Stimulated activated naive CD4-positive, alpha-beta T cell (primary cell): Measurements from ENCODE around the gene IGSF3.
A peak's percentile ranks its signal among the peaks of the same experiment; 100 is the strongest.

Source experiments
- DNase-seq, 6 experiments: peaks; one replicate each; lab custom pipeline; 2025; lab: John Stamatoyannopoulos, UW

IGSF3 gene

DNA sequence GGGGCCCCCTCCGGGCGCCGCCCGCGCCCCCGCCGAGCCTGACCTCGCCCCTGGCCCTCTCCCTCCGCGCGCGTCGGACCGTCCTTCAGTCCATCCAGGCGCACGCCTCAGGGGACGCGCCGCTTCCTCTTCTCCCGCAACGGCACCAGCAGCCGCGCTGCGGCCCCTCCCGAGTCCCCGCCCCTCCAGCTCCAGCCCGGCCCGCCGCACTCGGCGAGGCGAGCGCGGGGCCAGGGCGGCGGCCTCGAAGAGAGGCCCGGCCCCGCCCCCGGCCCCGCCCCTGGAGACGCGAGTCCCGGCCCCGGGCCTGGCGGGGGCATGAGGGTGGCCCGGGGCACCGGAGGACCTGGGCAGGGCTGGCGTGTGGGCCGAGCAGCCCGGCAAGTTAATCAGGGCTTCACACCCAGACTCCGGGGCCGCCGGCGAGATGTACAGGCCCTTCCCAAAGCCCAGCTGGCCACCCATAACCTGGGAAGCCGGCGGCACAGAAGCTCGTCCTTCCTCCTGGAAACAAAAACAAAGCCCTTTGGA is at the start of gene IGSF3:
Gene IGSF3 (minus strand): TSS at position 159 of the 531 bp plus-strand sequence. CDS start 1,407 bp downstream, outside the sequence.
- peak in 2 of 6 experiments; percentile 9 to 18 for DNase-seq

DNA sequence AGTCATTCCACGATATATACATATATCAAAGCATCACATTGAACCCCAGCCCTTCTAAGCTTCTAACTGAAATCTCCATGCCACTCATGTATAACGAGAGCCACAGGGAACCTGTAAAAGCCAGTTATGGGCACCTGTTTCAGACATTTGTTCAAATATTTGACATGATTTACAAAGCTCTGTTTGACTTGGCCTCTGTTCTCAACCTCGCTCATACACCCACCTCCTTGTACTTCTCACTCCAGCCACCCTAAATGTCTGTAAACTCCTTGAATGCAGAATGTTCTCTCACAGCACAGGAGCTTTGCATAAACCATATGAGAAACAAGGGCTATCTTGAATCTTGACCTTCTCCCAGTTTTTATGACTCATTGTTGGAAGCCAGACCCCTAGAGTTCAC is 49.8 kb upstream of the IGSF3 start:
- no peak for DNase-seq

DNA sequence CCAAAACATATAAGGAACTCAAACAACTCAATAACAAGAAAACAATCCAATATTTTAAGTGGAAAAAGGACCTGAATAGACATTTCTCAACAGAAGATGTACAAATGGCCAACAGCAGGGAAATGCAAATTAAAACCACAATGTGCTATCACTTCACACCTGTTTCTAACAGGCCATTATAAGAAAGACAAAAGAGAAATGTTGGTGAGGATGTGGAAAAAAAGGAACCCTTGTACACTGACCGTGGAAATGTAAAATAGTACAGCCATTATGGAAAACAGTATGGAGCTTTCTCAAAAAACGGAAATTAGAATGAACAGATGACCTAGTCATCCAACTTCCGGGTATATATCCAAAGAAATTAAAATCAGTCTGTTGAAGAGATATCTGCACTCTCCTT is 48.9 kb upstream of the IGSF3 start:
- no peak for DNase-seq

DNA sequence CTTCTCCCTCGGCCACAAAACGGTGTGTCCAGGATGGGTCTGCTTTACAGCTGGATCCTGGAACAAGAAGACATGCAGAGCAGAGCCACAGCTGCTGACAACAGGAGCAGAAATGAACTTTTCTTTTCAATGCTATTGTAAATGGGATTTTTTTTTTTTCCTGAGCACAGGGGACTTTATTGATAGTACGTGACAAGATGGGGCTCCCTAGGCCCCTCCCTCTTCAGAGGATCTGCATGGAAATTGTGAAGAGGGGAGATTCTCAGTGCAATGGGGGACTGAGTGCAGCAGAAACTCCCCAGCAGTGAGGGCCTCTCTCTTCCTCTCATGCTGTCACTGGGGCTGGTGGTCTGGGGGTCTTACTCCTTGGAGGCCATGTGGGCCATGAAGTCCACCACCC is 45.9 kb upstream of the IGSF3 start:
- DNase-seq: no peak

DNA sequence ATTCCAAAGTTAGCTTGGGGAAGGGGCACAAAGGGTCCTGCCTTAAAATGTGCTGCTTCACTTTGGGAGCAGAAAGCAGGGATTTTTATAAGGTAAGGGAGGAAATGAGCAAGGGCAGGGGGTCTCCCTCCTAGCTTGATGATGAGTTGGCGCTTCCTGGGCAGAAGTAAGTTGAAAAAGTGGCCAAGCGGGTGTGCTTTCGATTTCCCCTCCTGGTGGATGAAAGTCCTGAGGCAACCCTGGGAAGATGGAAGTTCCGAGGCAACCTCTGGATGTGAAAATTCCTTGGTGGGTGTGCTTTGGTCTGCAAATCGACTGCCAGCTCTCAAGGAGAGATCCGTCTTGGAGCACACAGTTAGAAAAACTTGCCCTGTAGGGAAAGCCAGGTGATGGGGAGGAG is 45.0 kb upstream of the IGSF3 start:
- DNase-seq: no peak

DNA sequence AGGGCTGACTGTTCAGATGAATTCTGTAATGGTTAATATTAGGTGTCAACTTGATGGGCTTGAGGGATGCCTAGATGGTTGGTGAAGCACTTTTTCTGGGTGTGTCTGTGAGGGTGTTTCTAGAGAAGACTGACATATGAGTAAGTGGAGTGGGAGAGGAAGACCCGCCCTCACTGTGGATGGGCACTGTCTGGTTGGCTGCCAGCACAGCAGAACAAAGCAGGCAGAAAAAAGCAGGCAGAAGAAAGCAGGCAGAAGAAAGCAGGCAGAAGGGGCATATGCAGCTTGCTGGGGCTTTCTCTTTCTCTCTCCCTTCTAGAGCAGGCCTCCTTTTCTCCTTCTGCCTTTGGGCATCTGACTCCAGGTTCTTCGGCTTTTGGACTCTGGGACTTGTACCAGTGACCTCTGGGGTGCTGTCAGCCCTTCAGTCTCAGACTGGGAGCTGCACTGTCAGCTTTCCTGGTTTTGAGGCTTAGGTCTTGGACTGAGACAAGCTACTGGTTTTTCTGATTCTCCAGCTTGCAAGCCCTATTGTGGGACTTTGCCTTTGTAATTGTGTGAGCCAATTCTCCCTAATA is 43.8 kb upstream of the IGSF3 start:
- no peak for DNase-seq

DNA sequence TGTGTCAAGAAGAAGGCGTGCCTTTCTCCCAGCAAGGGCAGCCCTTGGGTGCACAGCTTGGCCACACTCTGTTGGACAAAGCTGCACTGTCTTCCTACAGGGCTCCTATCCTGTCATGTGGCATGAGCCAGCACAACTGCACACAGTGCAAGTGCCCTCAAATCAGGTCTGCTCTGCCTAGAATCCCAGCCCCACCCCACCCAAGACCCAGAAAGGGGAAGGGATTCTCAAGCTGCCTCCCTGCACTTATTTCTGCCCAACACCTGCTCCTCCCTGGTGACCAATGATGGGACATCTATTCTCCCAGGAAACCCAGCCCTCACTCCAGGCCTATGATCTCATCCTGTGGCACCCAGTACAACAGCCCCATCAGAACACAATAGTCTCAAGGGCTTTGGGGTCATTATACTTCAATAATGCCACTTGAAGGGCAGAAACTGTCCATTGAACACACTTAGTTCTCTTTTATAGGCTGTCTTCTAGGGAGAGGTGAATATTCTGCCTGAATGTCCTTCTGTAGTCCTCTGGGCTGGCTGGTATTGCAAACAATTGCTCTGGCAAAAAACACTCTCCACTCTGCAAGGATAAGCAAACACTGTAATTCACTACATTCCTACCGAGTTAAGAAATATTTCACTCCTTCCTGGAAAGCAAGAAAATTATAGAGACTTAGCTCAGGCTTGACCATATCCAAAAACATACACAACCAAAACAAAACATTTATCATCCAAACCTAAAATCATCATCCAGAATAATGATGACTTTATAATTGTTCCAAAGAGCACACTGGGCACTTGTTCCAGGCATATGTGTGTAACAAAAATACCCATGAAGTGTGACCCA is 43.1 kb upstream of the IGSF3 start:
- DNase-seq: no peak

DNA sequence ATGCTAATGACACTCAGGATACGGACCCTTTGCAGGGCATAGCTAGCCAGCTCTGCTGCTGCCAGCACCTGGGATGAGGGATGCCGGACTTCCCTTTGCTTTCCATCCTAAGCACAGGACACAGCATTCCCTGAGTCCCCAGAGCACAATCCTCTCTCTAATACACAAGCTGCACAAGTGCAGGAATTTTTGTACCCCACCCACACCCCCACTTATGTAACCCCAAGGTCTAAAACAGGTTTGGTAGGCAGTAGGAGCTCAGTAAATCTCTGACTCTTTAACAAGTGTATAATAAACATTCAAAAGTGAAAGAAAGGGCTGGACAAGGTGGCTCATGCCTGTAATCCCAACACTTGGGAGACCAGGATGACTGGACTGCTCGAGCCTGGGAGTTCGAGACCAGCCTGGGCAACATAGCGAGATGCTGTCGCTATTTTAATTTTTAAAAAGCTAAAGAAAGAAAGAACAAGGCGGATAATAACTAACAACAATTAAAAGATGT is 42.2 kb upstream of the IGSF3 start:
- DNase-seq: no peak

DNA sequence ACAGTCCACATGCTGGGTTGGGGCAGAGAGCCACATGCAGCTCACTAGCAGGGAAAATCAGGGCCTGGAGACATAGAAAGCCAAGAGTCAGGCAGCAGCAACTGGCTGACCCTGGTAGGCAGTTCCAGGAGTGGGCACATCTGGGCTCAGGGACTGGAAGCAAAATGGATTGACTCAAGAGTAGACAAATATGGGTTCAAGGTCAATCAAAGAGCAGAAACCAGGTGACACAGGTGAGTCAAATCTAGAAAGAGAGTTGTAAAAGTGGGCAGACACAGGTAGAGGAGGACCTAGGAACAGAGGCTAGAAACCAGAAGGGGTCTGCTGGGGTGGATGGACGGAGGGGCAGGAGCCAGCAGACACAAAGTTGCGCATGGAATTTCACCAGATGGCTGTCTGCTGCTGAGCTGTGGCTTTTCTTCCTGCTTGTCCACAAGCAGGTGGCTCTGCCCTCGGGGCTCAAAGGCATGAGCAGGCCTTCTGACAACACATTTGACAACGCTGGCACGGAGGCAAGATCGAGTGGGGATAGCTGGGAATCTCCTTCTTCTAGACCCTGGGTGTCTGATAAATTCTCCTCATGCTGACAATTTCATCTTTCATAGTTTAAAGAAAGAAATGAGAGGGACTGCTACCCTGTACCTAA is 40.8 kb upstream of the IGSF3 start:
- no peak for DNase-seq

DNA sequence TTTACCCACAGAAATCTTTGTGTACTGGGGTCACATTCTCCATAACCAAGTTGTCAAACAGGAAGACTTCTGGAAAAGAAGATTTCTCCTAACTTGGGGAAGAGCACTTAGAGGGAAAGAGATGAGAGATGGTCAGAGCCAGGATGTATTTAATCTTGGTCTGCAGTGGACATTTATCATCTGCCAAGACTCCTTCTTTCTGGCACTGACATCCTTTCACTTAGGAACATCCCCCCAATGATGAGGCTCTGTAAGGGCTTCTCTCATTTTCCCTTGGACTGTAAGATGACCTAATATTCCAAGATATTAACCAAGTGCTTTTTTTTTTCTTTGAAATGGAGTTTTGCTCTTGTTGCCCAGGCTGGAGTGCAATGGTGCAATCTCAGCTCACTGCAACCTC is 39.3 kb upstream of the IGSF3 start:
- DNase-seq: no peak

DNA sequence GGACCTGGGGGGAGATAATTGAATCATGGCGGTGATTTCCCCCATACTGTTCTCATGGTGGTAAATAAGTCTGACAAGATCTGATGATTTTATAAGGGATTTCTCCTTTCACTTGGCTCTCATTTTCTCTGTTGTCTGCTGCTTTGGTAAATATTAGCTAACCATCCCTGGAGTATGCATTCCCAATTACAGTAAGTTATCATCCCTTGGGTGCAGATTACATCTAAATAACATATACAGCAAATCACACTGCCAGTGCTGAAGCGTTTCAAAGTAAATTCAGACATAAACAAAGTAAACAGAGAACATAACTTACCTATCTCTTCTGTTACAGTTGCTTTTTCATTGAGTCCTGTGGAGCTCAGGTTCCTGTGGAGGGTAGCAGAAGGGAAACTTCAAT is 38.6 kb upstream of the IGSF3 start:
- no peak for DNase-seq

DNA sequence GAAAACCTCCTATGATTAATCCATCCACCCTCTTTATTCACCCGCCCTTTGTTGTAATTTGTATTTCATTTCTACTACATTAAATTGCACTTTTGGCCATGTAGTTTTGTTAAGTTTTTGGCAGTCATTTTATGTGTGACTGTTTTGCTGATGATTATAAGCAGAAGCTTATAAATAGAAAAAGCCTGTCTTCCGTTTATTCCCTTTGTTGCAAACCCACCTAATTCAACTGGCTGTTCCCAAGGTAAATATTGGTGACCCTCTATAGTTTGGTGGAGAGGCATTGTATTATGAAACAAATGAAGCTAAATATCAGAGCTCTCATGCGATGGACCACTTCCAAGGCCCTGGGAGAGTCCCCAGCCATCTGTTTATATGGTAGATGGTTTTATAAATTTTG is 36.7 kb upstream of the IGSF3 start:
- no peak for DNase-seq

DNA sequence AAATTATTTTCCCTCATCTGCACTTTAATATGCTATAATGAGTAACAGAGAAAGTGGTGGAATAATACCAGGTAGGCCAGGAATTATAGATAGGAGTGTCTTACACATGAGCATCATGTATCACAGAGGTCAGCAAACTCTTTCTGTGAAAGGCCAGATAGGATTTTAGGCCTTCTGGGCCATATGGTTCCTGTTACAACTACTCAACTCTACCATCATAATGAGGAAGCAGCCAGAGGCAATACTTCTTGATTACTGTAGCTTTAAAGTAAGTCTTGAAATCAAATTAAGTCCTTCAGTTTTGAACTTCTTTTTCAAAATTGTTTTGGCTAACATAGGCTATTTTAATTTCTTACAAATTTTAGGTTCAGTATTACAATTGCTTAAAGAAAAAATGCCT is 32.1 kb upstream of the IGSF3 start:
- no peak for DNase-seq

DNA sequence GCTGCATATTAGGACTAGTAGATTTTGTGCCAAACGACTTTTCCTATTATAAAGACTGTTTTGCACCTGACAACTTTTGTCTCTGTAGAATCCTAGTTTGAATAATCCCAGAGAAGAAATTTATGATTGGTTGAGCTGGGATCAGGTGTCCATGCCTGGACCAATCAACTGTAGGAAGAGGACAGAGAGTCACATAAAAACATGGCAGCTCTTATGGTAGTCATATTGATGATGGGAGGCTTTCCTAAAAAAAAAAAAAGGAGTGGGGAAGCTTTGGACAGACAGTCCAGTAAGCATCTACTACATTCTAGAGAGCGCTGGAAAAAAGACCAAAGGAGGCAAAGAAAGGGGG is 30.7 kb upstream of the IGSF3 start:
- DNase-seq: no peak

DNA sequence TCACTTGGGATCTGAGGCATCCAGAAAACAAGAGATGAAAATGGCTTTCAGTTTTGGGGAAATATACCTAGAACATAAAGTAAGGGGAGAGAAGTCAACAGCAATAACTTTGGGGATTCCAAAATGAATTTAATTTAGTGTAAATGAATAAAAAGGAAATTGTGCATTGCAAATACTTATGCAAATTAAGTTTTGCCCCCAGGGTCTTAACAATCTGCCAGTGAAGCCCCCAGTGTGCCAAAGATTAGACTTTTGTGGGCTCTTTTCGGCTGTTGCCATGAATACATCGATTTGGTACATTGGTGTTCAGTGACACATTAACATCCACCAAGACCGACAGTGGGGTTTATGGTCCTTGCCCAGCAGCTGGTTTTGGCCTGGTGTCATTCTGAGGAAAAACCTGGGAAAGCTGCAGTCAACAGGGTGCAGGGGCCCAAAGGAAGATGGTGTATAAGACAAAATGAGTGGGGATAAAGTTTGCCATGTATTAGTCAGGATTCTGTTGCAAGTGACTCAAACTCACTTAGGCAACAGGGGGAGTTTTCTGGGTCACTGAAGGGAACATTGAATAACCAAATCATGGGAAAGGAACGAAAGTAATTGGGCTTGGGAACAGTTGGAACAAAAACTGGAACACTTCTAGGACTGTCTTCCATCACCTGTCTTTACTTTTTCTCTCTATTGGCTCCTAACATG is 30.2 kb upstream of the IGSF3 start:
- DNase-seq: no peak

DNA sequence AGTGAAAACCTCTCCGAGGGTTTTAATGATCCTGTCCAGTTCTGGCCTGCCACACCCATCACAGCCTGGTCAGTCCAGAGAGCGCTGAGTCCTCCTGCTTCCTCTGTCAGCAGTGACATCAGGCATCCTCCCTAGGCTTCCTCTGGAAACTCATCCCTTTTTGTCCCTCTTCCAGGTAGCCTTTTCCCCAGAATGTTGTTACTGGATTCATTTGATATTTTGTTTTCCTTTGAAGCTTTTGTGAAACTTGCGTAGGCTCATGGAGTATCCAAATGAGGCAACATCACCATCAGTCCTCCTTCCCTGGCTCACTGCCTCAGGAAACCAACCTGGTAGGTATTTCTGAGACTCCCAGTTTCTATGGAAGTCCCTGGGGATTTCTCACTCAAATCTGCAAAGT is 27.0 kb upstream of the IGSF3 start:
- no peak for DNase-seq

DNA sequence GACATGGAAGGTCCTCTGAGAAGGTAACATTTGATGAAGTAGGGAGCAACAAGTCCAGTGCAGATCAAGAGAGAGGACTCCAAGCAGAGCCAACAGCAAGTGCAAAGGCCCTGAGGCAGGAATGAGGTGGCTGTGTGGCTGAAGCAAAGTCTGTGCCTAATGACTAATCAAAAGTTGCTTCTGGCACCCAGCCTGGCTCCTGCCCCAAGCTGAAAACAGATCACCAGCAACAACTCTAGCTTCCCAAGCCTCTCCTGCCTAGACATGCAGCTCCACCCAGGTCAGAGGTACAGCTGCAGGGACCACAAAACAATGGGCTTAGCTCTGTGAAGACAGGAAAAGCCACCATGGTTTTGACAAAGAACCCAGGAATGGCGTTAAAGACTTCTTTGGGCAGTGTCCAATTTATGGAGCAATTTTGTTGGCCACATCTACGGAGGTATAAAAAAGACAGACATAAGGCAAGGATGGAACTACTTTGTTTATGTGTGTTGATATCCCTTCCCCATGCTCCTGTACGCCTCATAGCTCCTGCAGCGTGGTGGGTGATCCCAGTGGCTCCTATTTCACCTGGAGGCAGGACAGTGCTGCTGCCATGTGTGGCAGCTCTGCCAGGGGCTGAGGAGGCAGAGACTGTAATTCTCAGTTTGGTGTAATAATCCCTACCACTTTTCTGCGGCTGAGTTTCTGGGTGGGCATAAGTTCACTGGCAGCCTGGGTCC is 26.4 kb upstream of the IGSF3 start:
- no peak for DNase-seq

DNA sequence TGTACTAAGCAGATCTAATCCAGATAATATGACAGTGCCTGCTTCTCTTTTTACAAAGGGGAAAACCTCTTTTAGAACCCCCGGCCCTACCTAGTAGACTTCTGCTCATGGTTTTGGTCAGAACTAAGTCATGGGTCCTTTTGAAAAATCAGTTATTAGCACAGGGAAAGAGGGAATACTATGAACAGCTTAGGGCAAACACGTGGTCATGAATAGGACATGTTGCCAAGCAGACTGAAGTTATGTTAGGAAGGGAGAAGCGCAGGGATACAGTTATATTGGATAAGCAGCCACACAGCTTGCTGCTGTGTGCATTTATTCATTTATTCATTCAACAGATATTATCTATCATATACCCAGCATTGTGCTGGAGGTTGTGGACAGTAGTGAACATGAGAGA is 25.3 kb upstream of the IGSF3 start:
- no peak for DNase-seq

DNA sequence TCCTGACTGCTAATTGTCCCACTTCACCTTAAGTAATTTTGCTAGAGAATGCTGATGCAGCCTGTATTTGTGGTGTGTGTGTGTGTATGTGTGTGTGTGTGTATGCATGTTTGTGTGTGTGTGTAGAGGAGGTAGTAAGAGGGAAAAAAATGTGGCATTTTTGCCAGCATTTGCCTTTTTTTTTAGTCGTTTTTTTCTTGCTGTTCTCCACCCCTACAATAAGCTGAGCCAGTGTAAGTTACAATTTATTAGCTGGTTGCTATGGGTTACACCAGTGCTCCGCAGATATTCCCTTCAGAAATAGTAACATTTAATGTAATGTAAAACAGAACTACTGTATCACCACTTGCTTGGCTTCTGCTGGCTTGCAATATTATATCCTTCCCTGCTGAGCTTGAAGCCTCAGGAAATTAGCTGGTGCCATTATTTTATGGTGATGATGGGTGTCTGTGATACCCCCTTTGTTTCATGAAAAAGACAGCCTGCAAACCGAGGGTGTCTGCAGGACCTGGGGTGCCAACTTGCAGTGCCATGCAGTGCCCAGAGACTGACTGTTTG is 23.4 kb upstream of the IGSF3 start:
- no peak for DNase-seq

DNA sequence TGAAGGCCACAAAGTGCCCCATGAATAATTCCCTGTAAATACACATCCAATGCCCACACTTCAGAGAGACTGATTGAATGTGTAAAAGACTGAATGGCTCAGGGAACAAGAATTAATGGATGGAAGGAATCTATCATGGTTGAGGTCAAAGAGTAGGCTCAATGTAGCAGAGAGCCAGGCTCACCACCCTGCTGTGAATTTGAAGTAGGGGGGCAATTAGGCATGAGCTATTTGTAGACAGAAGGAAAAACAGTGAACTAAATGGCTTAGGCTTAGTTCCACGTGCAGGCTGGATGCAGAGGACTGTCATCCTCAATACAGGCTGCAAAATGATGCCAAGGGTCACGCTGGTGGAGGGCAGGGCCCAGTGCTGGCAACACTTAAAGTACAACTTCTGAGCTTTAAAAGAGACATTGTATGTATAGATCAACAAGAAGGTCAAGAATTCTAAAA is 22.9 kb upstream of the IGSF3 start:
- no peak for DNase-seq

DNA sequence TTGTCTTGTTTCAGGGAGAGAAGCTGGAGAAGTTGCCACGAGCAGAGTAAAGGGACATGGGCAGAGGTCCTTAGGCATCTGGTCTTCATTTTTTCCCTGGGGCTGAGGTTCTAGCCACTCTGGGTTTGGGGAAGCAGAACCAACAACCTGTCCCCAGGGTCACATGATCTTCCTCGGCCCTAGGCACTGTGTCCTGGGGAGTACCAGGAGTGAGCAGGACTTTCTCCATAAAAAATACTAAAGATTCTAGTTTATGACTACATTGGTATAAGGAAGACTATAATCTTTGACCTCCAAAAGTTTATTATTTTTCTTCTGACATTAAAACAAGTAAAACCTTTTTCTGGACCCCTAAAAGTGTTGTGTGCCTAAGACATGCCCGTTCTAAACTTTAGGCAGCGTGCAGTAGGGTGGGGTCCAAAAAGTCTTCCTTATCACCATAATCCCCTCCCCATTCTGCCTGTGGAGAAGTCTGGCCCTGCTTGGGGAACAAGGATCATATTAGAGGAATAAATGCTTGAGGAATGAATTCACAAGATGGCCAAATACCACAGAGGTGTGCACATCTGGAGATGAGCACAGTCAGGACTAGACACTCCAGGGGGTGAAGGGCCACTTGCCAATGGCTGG is 19.3 kb upstream of the IGSF3 start:
- DNase-seq: no peak
